Neural cell (in vitro differentiated cells): ENCODE data around the gene RFTN1. TPM values are rescaled to one million over a fixed set of nuclear protein-coding genes. Genes with fewer than 3 reads are reported as not detected.

ENCODE experiments used
- H2AFZ ChIP-seq: fragments of 200-600, 300-800 bp; sonication (generic), shearing (Covaris generic); 2 replicates; pipeline ENCODE4 v1.6.0; 2014; ENCODE audit warnings: low read depth, mild to moderate bottlenecking, antibody characterized with exemption, low read length, moderate library complexity
- H3F3A ChIP-seq: fragments of 200-600 bp; shearing (Covaris generic); 2 replicates; pipeline ENCODE4 v1.6.1; 2016; ENCODE audit warnings: mild to moderate bottlenecking, moderate library complexity, mixed read lengths, antibody characterized with exemption, low read length; ENCODE audit not compliant: insufficient read depth, poor library complexity, severe bottlenecking
- H3K27ac ChIP-seq: fragments of 200-600, 300-800 bp; sonication (generic), shearing (Covaris generic); 2 replicates; pipeline ENCODE4 v1.5.1; 2014; ENCODE audit warnings: mild to moderate bottlenecking, low read length, moderate library complexity
- H3K27me3 ChIP-seq: fragments of 300-800, 200-600 bp; sonication (generic), shearing (Covaris generic); 2 replicates; pipeline ENCODE4 v1.6.0; 2014; ENCODE audit warnings: mild to moderate bottlenecking, low read depth, low read length, moderate library complexity; ENCODE audit not compliant: insufficient read depth
- H3K36me3 ChIP-seq: fragments of 300-800, 200-600 bp; sonication (generic), shearing (Covaris generic); 2 replicates; pipeline ENCODE4 v1.5.1; 2014; ENCODE audit warnings: mild to moderate bottlenecking, antibody characterized with exemption, low read length, moderate library complexity; ENCODE audit not compliant: insufficient read depth
- H3K4me2 ChIP-seq: fragments of 300-800, 200-600 bp; sonication (generic), shearing (Covaris generic); 2 replicates; pipeline ENCODE4 v1.6.0; 2014; ENCODE audit warnings: mild to moderate bottlenecking, low read length
- H3K4me3 ChIP-seq: fragments of 300-800, 200-600 bp; sonication (generic), shearing (Covaris generic); 2 replicates; pipeline ENCODE4 v1.5.1; 2014; ENCODE audit warnings: mild to moderate bottlenecking, low read length, moderate library complexity
- H3K79me2 ChIP-seq: fragments of 200-600 bp; shearing (Covaris generic); replicated peaks from 2 replicates; pipeline ENCODE4 v1.6.0; 2014; ENCODE audit warnings: mild to moderate bottlenecking, low read length, moderate library complexity; ENCODE audit not compliant: insufficient read depth
- H3K9ac ChIP-seq: fragments of 300-800, 200-600 bp; sonication (generic), shearing (Covaris generic); 2 replicates; pipeline ENCODE4 v1.6.1; 2016; ENCODE audit warnings: mild to moderate bottlenecking, low read length, mixed read lengths
- H3K9me2 ChIP-seq: fragments of 200-600 bp; shearing (Covaris generic); 2 replicates; pipeline ENCODE4 v1.6.1; 2016; ENCODE audit warnings: mild to moderate bottlenecking, low read length, mixed read lengths; ENCODE audit not compliant: insufficient read depth
- H3K9me3 ChIP-seq: fragments of 200-600, 300-800 bp; sonication (generic), shearing (Covaris generic); 2 replicates; pipeline ENCODE4 v1.6.1; 2016; ENCODE audit warnings: mild to moderate bottlenecking, mixed run types, low read length, moderate library complexity, mixed read lengths
- H4K20me1 ChIP-seq: fragments of 200-600 bp; shearing (Covaris generic); 2 replicates; pipeline ENCODE4 v1.6.1; 2016; ENCODE audit warnings: mild to moderate bottlenecking, mixed run types; ENCODE audit not compliant: insufficient read depth
- CTCF ChIP-seq: fragments of 450-650 bp; IDR thresholded peaks from 2 replicates; pipeline ENCODE4 v1.5.1; 2014; ENCODE audit warnings: antibody characterized with exemption, mild to moderate bottlenecking, moderate library complexity; ENCODE audit not compliant: poor library complexity, severe bottlenecking
- EP300 ChIP-seq: fragments of 450-650 bp; conservative IDR thresholded peaks from 2 replicates; pipeline ENCODE4 v1.6.1; 2014; ENCODE audit warnings: antibody characterized with exemption, mild to moderate bottlenecking, moderate library complexity; ENCODE audit not compliant: poor library complexity, severe bottlenecking
- EZH2 ChIP-seq: fragments of 200-600, 300-800 bp; shearing (Covaris generic), sonication (generic); IDR thresholded peaks from 2 replicates; pipeline ENCODE4 v1.6.1; 2014; ENCODE audit warnings: antibody characterized with exemption, low read length, borderline replicate concordance, mild to moderate bottlenecking; ENCODE audit not compliant: insufficient read depth, poor library complexity, severe bottlenecking
- MXI1 ChIP-seq: fragments of 450-650 bp; conservative IDR thresholded peaks from 2 replicates; pipeline ENCODE4 v1.6.1; 2014; ENCODE audit warnings: antibody characterized with exemption, mild to moderate bottlenecking; ENCODE audit not compliant: poor library complexity, severe bottlenecking
- POLR2AphosphoS5 ChIP-seq: IDR thresholded peaks from 2 replicates; pipeline ENCODE4 v1.6.1; 2012
- RAD21 ChIP-seq: fragments of 450-650 bp; conservative IDR thresholded peaks from 2 replicates; pipeline ENCODE4 v1.6.1; 2014; ENCODE audit warnings: antibody characterized with exemption, mild to moderate bottlenecking, moderate library complexity
- REST ChIP-seq: IDR thresholded peaks from 2 replicates; pipeline ENCODE4 v1.6.1; 2012; ENCODE audit warnings: borderline replicate concordance
- SMC3 ChIP-seq: fragments of 450-650 bp; conservative IDR thresholded peaks from 2 replicates; pipeline ENCODE4 v1.6.1; 2014; ENCODE audit warnings: antibody characterized with exemption, mild to moderate bottlenecking, moderate library complexity; ENCODE audit not compliant: poor library complexity
- TAF1 ChIP-seq: IDR thresholded peaks from 2 replicates; pipeline ENCODE4 v1.6.1; 2012; ENCODE audit warnings: low read depth
- polyA plus RNA-seq: library from polyadenylated mRNA; depleted of rRNA; stranded (reverse); fragments of >200 nt; gene quantifications from 2 replicates; pipeline ENCODE4 v1.2.3, GENCODE V29; 2014

RFTN1 gene
- polyA plus RNA-seq, 1 donor from 2014 or later, result 36.8 TPM

GRCh38 chr3:16413321-16413720 lies 100.2 kb downstream of the RFTN1 start:
- H3F3A ChIP-seq, result no peaks in the 10 kb centered on the region
- no peaks in the 10 kb centered on the region for H3K36me3 ChIP-seq
- H3K27ac ChIP-seq, result no peak overlapping the region
- no peak overlapping the region for H3K9ac ChIP-seq
- no peaks in the 10 kb centered on the region for H3K79me2 ChIP-seq
- H4K20me1 ChIP-seq, result no peaks in the 10 kb centered on the region
- no peak overlapping the region for H2AFZ ChIP-seq
- no peaks in the 10 kb centered on the region for H3K9me2 ChIP-seq
- TF ChIP-seq EP300 (no peak), EZH2 (no peak), SMC3 (no peak), TAF1 (no peak), REST (no peak), MXI1 (no peak), POLR2AphosphoS5 (no peak), RAD21 (no peak), CTCF (no peak)
- H3K27me3 ChIP-seq, result no peaks in the 10 kb centered on the region
- H3K4me3 ChIP-seq, result no peak overlapping the region
- no peaks in the 10 kb centered on the region for H3K9me3 ChIP-seq
- no peak overlapping the region for H3K4me2 ChIP-seq

- Histone ChIP-seq H3K36me3 (no peaks in the 10 kb centered on the region), H3K27me3 (no peaks in the 10 kb centered on the region), H2AFZ (no peak overlapping the region), H3K9me3 (no peaks in the 10 kb centered on the region), H3K9me2 (no peaks in the 10 kb centered on the region), H3K9ac (no peak overlapping the region), H3K4me2 (no peak overlapping the region), H3K4me3 (no peak overlapping the region), H3K27ac (no peak overlapping the region), H3K79me2 (no peaks in the 10 kb centered on the region), H4K20me1 (no peaks in the 10 kb centered on the region), H3F3A (no peaks in the 10 kb centered on the region)
- no peak for TF ChIP-seq CTCF
- TF ChIP-seq POLR2AphosphoS5, result no peak
- no peak for TF ChIP-seq MXI1
- no peak for TF ChIP-seq SMC3
- TF ChIP-seq RAD21, result no peak
- no peak for TF ChIP-seq TAF1
- TF ChIP-seq EP300, result no peak
- no peak for TF ChIP-seq EZH2
- no peak for TF ChIP-seq REST
These were observed 101.2 kb downstream of the RFTN1 start for GRCh38 chr3:16412192-16412800.
